IMR-90 (cell line): ENCODE results near the gene CDCP2.

Source experiments
- POLR2A ChIP-seq: IDR thresholded peaks from 2 replicates; pipeline ENCODE4 v1.6.1; 2012; ENCODE audit warnings: mild to moderate bottlenecking, low read depth, low read length
- TF ChIP-seq, protein P1 (sequence below): conservative IDR thresholded peaks from 2 replicates; pipeline ENCODE4 v1.5.1; 2012; ENCODE audit warnings: mild to moderate bottlenecking, low read depth, low read length, improper control_type of control experiment

GRCh38 chr1:54124906-54125305 is 27.9 kb downstream of the CDCP2 start:
- TF ChIP-seq, protein P1, sequence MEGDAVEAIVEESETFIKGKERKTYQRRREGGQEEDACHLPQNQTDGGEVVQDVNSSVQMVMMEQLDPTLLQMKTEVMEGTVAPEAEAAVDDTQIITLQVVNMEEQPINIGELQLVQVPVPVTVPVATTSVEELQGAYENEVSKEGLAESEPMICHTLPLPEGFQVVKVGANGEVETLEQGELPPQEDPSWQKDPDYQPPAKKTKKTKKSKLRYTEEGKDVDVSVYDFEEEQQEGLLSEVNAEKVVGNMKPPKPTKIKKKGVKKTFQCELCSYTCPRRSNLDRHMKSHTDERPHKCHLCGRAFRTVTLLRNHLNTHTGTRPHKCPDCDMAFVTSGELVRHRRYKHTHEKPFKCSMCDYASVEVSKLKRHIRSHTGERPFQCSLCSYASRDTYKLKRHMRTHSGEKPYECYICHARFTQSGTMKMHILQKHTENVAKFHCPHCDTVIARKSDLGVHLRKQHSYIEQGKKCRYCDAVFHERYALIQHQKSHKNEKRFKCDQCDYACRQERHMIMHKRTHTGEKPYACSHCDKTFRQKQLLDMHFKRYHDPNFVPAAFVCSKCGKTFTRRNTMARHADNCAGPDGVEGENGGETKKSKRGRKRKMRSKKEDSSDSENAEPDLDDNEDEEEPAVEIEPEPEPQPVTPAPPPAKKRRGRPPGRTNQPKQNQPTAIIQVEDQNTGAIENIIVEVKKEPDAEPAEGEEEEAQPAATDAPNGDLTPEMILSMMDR = no peak
- no peak for TF ChIP-seq POLR2A
